H1 (cell line): ENCODE results near the gene CAPN8. TPM values are rescaled to one million over a fixed set of nuclear protein-coding genes. Genes with fewer than 3 reads are reported as not detected.

Source experiments
- BCL11A ChIP-seq, 2 experiments: IDR thresholded peaks; one replicate each; pipeline ENCODE4 v1.6.1; 2011; ENCODE audit warnings: low read depth in 2 of 2, low read length in 2 of 2, mild to moderate bottlenecking in 2 of 2
- BRCA1 ChIP-seq: IDR thresholded peaks from 2 replicates; pipeline ENCODE4 v1.6.1; 2012; ENCODE audit warnings: low read depth, low read length, improper control_type of control experiment
- RAD21 ChIP-seq, 2 experiments: IDR thresholded peaks in 1 of 2; conservative IDR thresholded peaks in 1 of 2; 2 replicates each; pipeline ENCODE4 v1.6.1; 2011; ENCODE audit warnings: low read depth in 2 of 2, low read length in 2 of 2, improper control_type of control experiment in 1 of 2, inconsistent platforms in 1 of 2, mild to moderate bottlenecking in 1 of 2, moderate library complexity in 1 of 2
- SIN3A ChIP-seq, 2 experiments: IDR thresholded peaks in 1 of 2; conservative IDR thresholded peaks in 1 of 2; 2 replicates each; pipeline ENCODE4 v1.6.1; 2011 to 2012; ENCODE audit warnings: low read length in 2 of 2, improper control_type of control experiment in 1 of 2, low read depth in 1 of 2, mild to moderate bottlenecking in 1 of 2
- TAF1 ChIP-seq: IDR thresholded peaks from 2 replicates; pipeline ENCODE4 v1.6.1; 2011; ENCODE audit warnings: mild to moderate bottlenecking, low read depth, low read length
- TCF12 ChIP-seq: IDR thresholded peaks from 2 replicates; pipeline ENCODE4 v1.6.1; 2011; ENCODE audit warnings: low read depth, mild to moderate bottlenecking, low read length
- polyA plus RNA-seq, 7 experiments: library from polyadenylated mRNA; depleted of rRNA in 3 of 7; stranded (reverse) in 5 of 7; unstranded in 2 of 7; fragments of >200 nt in 5 of 7; fragments of 200-250 nt in 2 of 7; gene quantifications; 1 replicate in 5 of 7; 2 replicates in 1 of 7; 4 replicates in 1 of 7; pipeline versions ENCODE4 v1.2.1 to v1.2.3, GENCODE V29; 2011 to 2013; ENCODE audit warnings: missing spikeins in 2 of 7, mixed read lengths in 2 of 7
- total RNA-seq: library from RNA; stranded (reverse); fragmentation: NEBNext Ultra II Directional; extraction: Animal tissue kit (Norgen Biotek cat#: 25700); gene quantifications from 2 replicates; pipeline ENCODE4 v1.2.1, GENCODE V29; 2021
- TF ChIP-seq, protein P1 (sequence below): IDR thresholded peaks from 2 replicates; pipeline ENCODE4 v1.6.1; 2011; ENCODE audit warnings: low read depth, mild to moderate bottlenecking, low read length; ENCODE audit not compliant: insufficient read depth

CAPN8 gene
- total and polyA plus RNA-seq, 2 of the 8 experiments (the other 6 are each of a cell fraction or from before 2014, with no cell fraction given), result 0.20 to 0.26 TPM

DNA sequence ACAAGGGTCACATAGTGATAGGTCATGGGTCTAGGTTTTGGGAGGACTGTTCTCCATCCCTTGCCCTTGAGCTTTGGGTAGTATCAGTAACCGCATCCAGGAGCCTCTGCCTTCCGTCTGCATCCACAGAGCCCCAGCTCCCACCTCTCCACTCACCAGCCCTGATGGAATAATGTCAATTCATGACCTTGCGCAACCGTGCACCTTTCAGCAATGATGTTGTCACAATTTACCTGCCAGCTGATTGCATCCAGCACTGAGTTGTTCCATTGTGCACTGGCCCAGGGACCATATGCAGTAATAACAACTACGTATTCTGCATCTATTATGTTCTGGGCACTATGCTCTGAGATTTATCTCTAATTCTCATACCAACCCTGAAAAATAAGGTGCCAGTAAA lies 1.4 kb downstream of the CAPN8 start (continued):
- TF ChIP-seq, protein P1, sequence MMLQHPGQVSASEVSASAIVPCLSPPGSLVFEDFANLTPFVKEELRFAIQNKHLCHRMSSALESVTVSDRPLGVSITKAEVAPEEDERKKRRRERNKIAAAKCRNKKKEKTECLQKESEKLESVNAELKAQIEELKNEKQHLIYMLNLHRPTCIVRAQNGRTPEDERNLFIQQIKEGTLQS, result no peak
- TF ChIP-seq BCL11A (IDR thresholded peaks at IDR 0.05; ENCODE audit: low read depth in 2 of 2, low read length in 2 of 2), result no peak
- no peak for TF ChIP-seq BRCA1
- no peak for TF ChIP-seq TCF12
- TF ChIP-seq TAF1, result no peak
- no peak for TF ChIP-seq RAD21 (IDR thresholded peaks at IDR 0.05 in 1 of 2, conservative IDR thresholded peaks at IDR 0.05 in 1 of 2; ENCODE audit: low read depth in 2 of 2, low read length in 2 of 2)
- TF ChIP-seq SIN3A (conservative IDR thresholded peaks at IDR 0.05 in 1 of 2, IDR thresholded peaks at IDR 0.05 in 1 of 2; ENCODE audit: low read depth in 1 of 2, low read length in 2 of 2), result no peak
